ENCODE data around the gene BBS12. TPM values are rescaled to one million over a fixed set of nuclear protein-coding genes. Genes with fewer than 3 reads are reported as not detected.

Gene BBS12
- total and polyA plus RNA-seq, 9 of the 15 experiments (the other 6 are each of a cell fraction or from before 2014, with no cell fraction given), result 2.7 to 6.5 (median 3.3) TPM

GRCh38 chr4:122715221-122715620 is 17.3 kb upstream of the BBS12 start (continued):
- TF ChIP-seq TOE1 (IDR thresholded peaks at IDR 0.05; ENCODE audit: borderline replicate concordance), result no peak
- no peak for TF ChIP-seq TOE1 (CRISPR knock-in tag; IDR thresholded peaks at IDR 0.05; ENCODE audit: borderline replicate concordance, low read depth)
- peak; percentile 20 for TF ChIP-seq PHF20 (IDR thresholded peaks at IDR 0.05; ENCODE audit: partially characterized antibody)
- TF ChIP-seq ESRRA (IDR thresholded peaks at IDR 0.05; ENCODE audit: borderline replicate concordance, low read depth), result no peak
- peak; percentile 85 for TF ChIP-seq MEIS2 (IDR thresholded peaks at IDR 0.05; ENCODE audit: partially characterized antibody)
- TF ChIP-seq PKNOX1 (IDR thresholded peaks at IDR 0.05), result peak; percentile 74; the same call in 1 of the 2 replicates
- TF ChIP-seq SETDB1 (IDR thresholded peaks at IDR 0.05; ENCODE audit: low read length), result no peak
- no peak for TF ChIP-seq MYBL2 (IDR thresholded peaks at IDR 0.05; ENCODE audit: low read depth)
- TF ChIP-seq MYBL2 (CRISPR knock-in tag; IDR thresholded peaks at IDR 0.05; ENCODE audit: borderline replicate concordance), result no peak
- no peak for TF ChIP-seq SMARCB1 (IDR thresholded peaks at IDR 0.05; ENCODE audit: insufficient read length, low read depth)
- no peak for TF ChIP-seq MTA3 (IDR thresholded peaks at IDR 0.05; ENCODE audit: borderline replicate concordance)
- TF ChIP-seq ZNF384 (IDR thresholded peaks at IDR 0.05; ENCODE audit: low read depth, low read length), result peak; percentile 93
- TF ChIP-seq ELF1 (tag; IDR thresholded peaks at IDR 0.05), result no peak
- TF ChIP-seq RBM14 (IDR thresholded peaks at IDR 0.05; ENCODE audit: borderline replicate concordance, insufficient read depth, low read depth, low read length), result no peak
- no peak for TF ChIP-seq PURB (CRISPR knock-in tag; IDR thresholded peaks at IDR 0.05; ENCODE audit: low read depth)
- no peak for TF ChIP-seq HDAC3 (IDR thresholded peaks at IDR 0.05; ENCODE audit: borderline replicate concordance, partially characterized antibody)
- peak; percentile 67; the same call in 1 of the 2 replicates for TF ChIP-seq DPF2 (IDR thresholded peaks at IDR 0.05)
- TF ChIP-seq ZNF444 (CRISPR knock-in tag; IDR thresholded peaks at IDR 0.05), result no peak
- TF ChIP-seq SAP30 (IDR thresholded peaks at IDR 0.05; ENCODE audit: borderline replicate concordance, insufficient read depth, low read depth, low read length, poor library complexity, severe bottlenecking), result no peak
- TF ChIP-seq ZNF766 (CRISPR knock-in tag; conservative IDR thresholded peaks at IDR 0.05), result 0 out of 2 replicates have a peak, but pooled peaks have one; percentile 23
- no peak for TF ChIP-seq SIN3B (IDR thresholded peaks at IDR 0.05; ENCODE audit: low read depth)
- TF ChIP-seq ARID1B (IDR thresholded peaks at IDR 0.05), result peak; percentile 63
- TF ChIP-seq TSC22D4 (tag; IDR thresholded peaks at IDR 0.05), result no peak
- no peak for TF ChIP-seq HEY1 (CRISPR knock-in tag; IDR thresholded peaks at IDR 0.05; ENCODE audit: borderline replicate concordance)
- no peak for TF ChIP-seq SPI1 (IDR thresholded peaks at IDR 0.05; ENCODE audit: borderline replicate concordance, low read depth, low read length)
- no peak for TF ChIP-seq E4F1 (CRISPR knock-in tag; IDR thresholded peaks at IDR 0.05; ENCODE audit: borderline replicate concordance)
- no peak for TF ChIP-seq ELK1 (CRISPR knock-in tag; IDR thresholded peaks at IDR 0.05)

All from K562 (cell line).